Measurements from ENCODE around the gene PINLYP. TPM values are rescaled to one million over a fixed set of nuclear protein-coding genes. Genes with fewer than 3 reads are reported as not detected.

Gene PINLYP
- total and polyA plus RNA-seq, 2 donors (not counting 3 experiments of a cell fraction or from before 2014, with no cell fraction given): 5.5 TPM

GRCh38 chr19:43628646-43629326, 53.2 kb downstream of the PINLYP start:
- dilution Hi-C loops (cut with MboI; ENCODE audit: extremely low pct_ligation_motif_present, low sequenced_read_pairs) (no loop called here), intact Hi-C loops (cut with micrococcal nuclease) (no loop called here)
- Histone ChIP-seq H2AFZ (ENCODE audit: low read depth, low read length) (no peak overlapping the region), H3K4me2 (ENCODE audit: insufficient read depth, low read length) (no peak overlapping the region), H3K4me3 (replicated peaks in 1 of 3; ENCODE audit: insufficient read depth in 1 of 3, low read depth in 1 of 3, low read length in 3 of 3) (no peak overlapping the region), H3K4me1 (ENCODE audit: control insufficient read depth, extremely low read depth, insufficient read depth, low read length) (no peaks in the 10 kb centered on the region), H3K9me1 (replicated peaks; ENCODE audit: control insufficient read depth, extremely low read depth, insufficient read depth, low read length) (no peaks in the 10 kb centered on the region), H3K79me2 (ENCODE audit: control insufficient read depth, insufficient read depth, low read length) (no peaks in the 10 kb centered on the region), H3K36me3 (ENCODE audit: control insufficient read depth in 2 of 2, extremely low read depth in 1 of 2, insufficient read depth in 2 of 2, low read length in 2 of 2) (no peaks in the 10 kb centered on the region), H3K9ac (replicated peaks; ENCODE audit: extremely low read depth, insufficient read depth, low read length) (no peak overlapping the region), H3K27me3 (ENCODE audit: control insufficient read depth in 2 of 2, insufficient read depth in 2 of 2, low read length in 2 of 2) (peaks cover 0 to 3% of the 10 kb centered on the region in 2 experiments), H3K27ac (ENCODE audit: insufficient read depth, low read depth, low read length) (no peak overlapping the region), H4K20me1 (replicated peaks; ENCODE audit: control insufficient read depth, extremely low read depth, insufficient read depth, low read length) (no peaks in the 10 kb centered on the region), H3K9me3 (replicated peaks; ENCODE audit: control insufficient read depth, insufficient read depth, low read length) (no peaks in the 10 kb centered on the region)
- DNase-seq (ENCODE audit: low read depth, low spot score) (no peak), FAIRE-seq (no peak)
- CTCF ChIA-PET: no interaction called here
- BruUV-seq (replicated peaks): no TSS peak
- POLR2A ChIA-PET: no interaction called here
- TF ChIP-seq FOS (IDR thresholded peaks at IDR 0.05; ENCODE audit: borderline replicate concordance, insufficient read depth, low read length) (no peak), MAX (IDR thresholded peaks at IDR 0.05; ENCODE audit: insufficient read depth, insufficient read length) (no peak), POLR2A (IDR thresholded peaks at IDR 0.05; ENCODE audit: low read depth, low read length) (no peak)

GRCh38 chr19:43631491-43631890, 55.9 kb downstream of the PINLYP start:
- intact Hi-C loops (cut with micrococcal nuclease) (no loop called here), dilution Hi-C loops (cut with MboI; ENCODE audit: extremely low pct_ligation_motif_present, low sequenced_read_pairs) (no loop called here)
- Histone ChIP-seq H4K20me1 (replicated peaks; ENCODE audit: control insufficient read depth, extremely low read depth, insufficient read depth, low read length) (no peaks in the 10 kb centered on the region), H3K27ac (ENCODE audit: insufficient read depth, low read depth, low read length) (no peak overlapping the region), H3K4me1 (ENCODE audit: control insufficient read depth, extremely low read depth, insufficient read depth, low read length) (no peaks in the 10 kb centered on the region), H3K4me2 (ENCODE audit: insufficient read depth, low read length) (no peak overlapping the region), H2AFZ (ENCODE audit: low read depth, low read length) (no peak overlapping the region), H3K4me3 (replicated peaks in 1 of 3; ENCODE audit: insufficient read depth in 1 of 3, low read depth in 1 of 3, low read length in 3 of 3) (no peak overlapping the region), H3K27me3 (ENCODE audit: control insufficient read depth in 2 of 2, insufficient read depth in 2 of 2, low read length in 2 of 2) (peaks cover 0 to 3% of the 10 kb centered on the region in 2 experiments), H3K36me3 (ENCODE audit: control insufficient read depth in 2 of 2, extremely low read depth in 1 of 2, insufficient read depth in 2 of 2, low read length in 2 of 2) (no peaks in the 10 kb centered on the region), H3K9me1 (replicated peaks; ENCODE audit: control insufficient read depth, extremely low read depth, insufficient read depth, low read length) (no peaks in the 10 kb centered on the region), H3K79me2 (ENCODE audit: control insufficient read depth, insufficient read depth, low read length) (no peaks in the 10 kb centered on the region), H3K9me3 (replicated peaks; ENCODE audit: control insufficient read depth, insufficient read depth, low read length) (no peaks in the 10 kb centered on the region), H3K9ac (replicated peaks; ENCODE audit: extremely low read depth, insufficient read depth, low read length) (no peak overlapping the region)
- ChIA-PET POLR2A (interaction anchor here (0.8 kb wide), 1 partner anchor 35 kb away, joined by 3 read pairs; the partner anchor contains the start of genes IRGQ and ZNF576), CTCF (interaction anchor here (1.2 kb wide), 1 partner anchor 31 kb away, joined by 3 read pairs; no protein-coding TSS in a partner anchor)
- BruUV-seq (replicated peaks): no TSS peak
- no peak for DNase-seq (ENCODE audit: low read depth, low spot score)
- FAIRE-seq: no peak
- no peak for TF ChIP-seq POLR2AphosphoS5 (IDR thresholded peaks at IDR 0.05; ENCODE audit: insufficient read depth, low read depth, low read length)
- no peak for TF ChIP-seq MYC (IDR thresholded peaks at IDR 0.05; ENCODE audit: low read depth, low read length)
- TF ChIP-seq POLR2A (IDR thresholded peaks at IDR 0.05; ENCODE audit: low read depth, low read length): no peak
- TF ChIP-seq FOS (IDR thresholded peaks at IDR 0.05; ENCODE audit: borderline replicate concordance, insufficient read depth, low read length): no peak
- TF ChIP-seq JUN (IDR thresholded peaks at IDR 0.05; ENCODE audit: borderline replicate concordance, insufficient read depth, insufficient read length, low read depth): no peak
- TF ChIP-seq MAX (IDR thresholded peaks at IDR 0.05; ENCODE audit: insufficient read depth, insufficient read length): no peak
- no peak for TF ChIP-seq EZH2 (IDR thresholded peaks at IDR 0.05; ENCODE audit: borderline replicate concordance, low read depth, low read length, severe bottlenecking)
- no peak for TF ChIP-seq GATA2 (IDR thresholded peaks at IDR 0.05; ENCODE audit: insufficient read depth, insufficient read length, low read depth, low read length)
- TF ChIP-seq CTCF (IDR thresholded peaks at IDR 0.05; ENCODE audit: extremely low read depth in 1 of 2, insufficient read depth in 1 of 2, low read depth in 1 of 2, low read length in 2 of 2): no peak

Measured in endothelial cell of umbilical vein (primary cell).